Mesothelial cell of epicardium (in vitro differentiated cells): ENCODE measurements around the gene PILRB. TPM values are rescaled to one million over a fixed set of nuclear protein-coding genes. Genes with fewer than 3 reads are reported as not detected.
A peak's percentile ranks its signal among the peaks of the same experiment; 100 is the strongest.
"Not testable (repeated sequence)": the region's sequence is repeated elsewhere in the genome, so short reads cannot be mapped to it uniquely, and the experiment has no call there.

ENCODE experiments used
- DNase-seq, 2 experiments: peaks; one replicate each; pipeline ENCODE4 v3.0.0; 2021; ENCODE audit warnings: low spot score in 2 of 2; ENCODE audit not compliant: unreplicated experiment in 2 of 2
- H3K27ac Mint-ChIP-seq: 2 replicates; pipeline ENCODE4 v1.8.0; 2021; ENCODE audit warnings: mixed read lengths
- H3K27me3 Mint-ChIP-seq: 2 replicates; pipeline ENCODE4 v1.8.0; 2021; ENCODE audit warnings: low read depth, mixed read lengths
- H3K36me3 Mint-ChIP-seq: 2 replicates; pipeline ENCODE4 v1.8.0; 2021; ENCODE audit warnings: mixed read lengths
- H3K4me1 Mint-ChIP-seq: 2 replicates; pipeline ENCODE4 v1.8.0; 2021; ENCODE audit warnings: mixed read lengths
- H3K4me3 Mint-ChIP-seq: 2 replicates; pipeline ENCODE4 v1.8.0; 2021; ENCODE audit warnings: mild to moderate bottlenecking, moderate library complexity, mixed read lengths
- H3K9me3 Mint-ChIP-seq: 2 replicates; pipeline ENCODE4 v1.8.0; 2021; ENCODE audit warnings: mixed read lengths
- total RNA-seq: library from RNA; stranded (reverse); gene quantifications from 3 replicates; pipeline ENCODE4 v1.2.1, GENCODE V29; 2021
- TF ChIP-seq, protein P1 (sequence below): fragments of 200-600 bp; sonication (generic); IDR thresholded peaks from one replicate; pipeline ENCODE4 v1.5.0; 2021; ENCODE audit warnings: antibody characterized with exemption; ENCODE audit not compliant: unreplicated experiment

PILRB gene
- 52.8 to 56.3 TPM (median 54.5 TPM) in 3 replicates for total RNA-seq

DNA sequence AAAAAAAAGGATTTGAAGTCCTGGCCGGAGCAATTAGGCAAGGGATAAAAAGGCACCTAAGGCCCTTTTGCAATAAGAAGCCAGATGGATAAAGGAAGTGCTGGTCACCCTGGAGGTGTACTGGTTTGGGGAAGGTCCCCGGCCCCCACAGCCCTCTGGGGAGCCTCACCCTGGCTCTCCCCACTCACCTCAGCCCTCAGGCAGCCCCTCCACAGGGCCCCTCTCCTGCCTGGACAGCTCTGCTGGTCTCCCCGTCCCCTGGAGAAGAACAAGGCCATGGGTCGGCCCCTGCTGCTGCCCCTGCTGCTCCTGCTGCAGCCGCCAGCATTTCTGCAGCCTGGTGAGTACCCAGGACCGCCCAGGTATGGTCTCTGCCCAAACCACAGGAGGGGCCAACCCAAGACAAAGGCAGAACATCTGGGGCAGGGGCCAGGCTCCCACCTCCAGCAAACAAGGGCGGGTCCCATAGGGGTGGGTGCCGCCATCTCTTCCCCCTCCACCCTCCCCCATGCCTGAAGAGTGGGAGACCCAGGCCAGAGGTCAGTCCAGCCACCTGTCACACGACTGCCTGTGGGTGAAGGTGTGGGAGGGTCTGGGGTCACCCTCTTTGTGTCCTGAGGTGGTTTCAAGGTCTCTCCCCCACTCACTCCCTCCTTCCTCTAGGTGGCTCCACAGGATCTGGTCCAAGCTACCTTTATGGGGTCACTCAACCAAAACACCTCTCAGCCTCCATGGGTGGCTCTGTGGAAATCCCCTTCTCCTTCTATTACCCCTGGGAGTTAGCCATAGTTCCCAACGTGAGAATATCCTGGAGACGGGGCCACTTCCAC lies at the start of gene PILRB:
Gene PILRB, plus strand, starts transcription at position 91 of the 830 bp plus-strand sequence. Its CDS starts 186 bp downstream, at position 277.
- no peak within 1 kb of the TSS for H3K4me3 Mint-ChIP-seq
- no peaks in the 10 kb centered on the region for H3K9me3 Mint-ChIP-seq
- H3K27ac Mint-ChIP-seq = no peak within 1 kb of the TSS
- no peak for DNase-seq
- no peaks in the 10 kb centered on the region for H3K4me1 Mint-ChIP-seq
- TF ChIP-seq, protein P1, sequence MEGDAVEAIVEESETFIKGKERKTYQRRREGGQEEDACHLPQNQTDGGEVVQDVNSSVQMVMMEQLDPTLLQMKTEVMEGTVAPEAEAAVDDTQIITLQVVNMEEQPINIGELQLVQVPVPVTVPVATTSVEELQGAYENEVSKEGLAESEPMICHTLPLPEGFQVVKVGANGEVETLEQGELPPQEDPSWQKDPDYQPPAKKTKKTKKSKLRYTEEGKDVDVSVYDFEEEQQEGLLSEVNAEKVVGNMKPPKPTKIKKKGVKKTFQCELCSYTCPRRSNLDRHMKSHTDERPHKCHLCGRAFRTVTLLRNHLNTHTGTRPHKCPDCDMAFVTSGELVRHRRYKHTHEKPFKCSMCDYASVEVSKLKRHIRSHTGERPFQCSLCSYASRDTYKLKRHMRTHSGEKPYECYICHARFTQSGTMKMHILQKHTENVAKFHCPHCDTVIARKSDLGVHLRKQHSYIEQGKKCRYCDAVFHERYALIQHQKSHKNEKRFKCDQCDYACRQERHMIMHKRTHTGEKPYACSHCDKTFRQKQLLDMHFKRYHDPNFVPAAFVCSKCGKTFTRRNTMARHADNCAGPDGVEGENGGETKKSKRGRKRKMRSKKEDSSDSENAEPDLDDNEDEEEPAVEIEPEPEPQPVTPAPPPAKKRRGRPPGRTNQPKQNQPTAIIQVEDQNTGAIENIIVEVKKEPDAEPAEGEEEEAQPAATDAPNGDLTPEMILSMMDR = no peak
- H3K27me3 Mint-ChIP-seq = no peaks in the 10 kb centered on the region
- H3K36me3 Mint-ChIP-seq = peaks cover 30% of the 10 kb centered on the region

DNA sequence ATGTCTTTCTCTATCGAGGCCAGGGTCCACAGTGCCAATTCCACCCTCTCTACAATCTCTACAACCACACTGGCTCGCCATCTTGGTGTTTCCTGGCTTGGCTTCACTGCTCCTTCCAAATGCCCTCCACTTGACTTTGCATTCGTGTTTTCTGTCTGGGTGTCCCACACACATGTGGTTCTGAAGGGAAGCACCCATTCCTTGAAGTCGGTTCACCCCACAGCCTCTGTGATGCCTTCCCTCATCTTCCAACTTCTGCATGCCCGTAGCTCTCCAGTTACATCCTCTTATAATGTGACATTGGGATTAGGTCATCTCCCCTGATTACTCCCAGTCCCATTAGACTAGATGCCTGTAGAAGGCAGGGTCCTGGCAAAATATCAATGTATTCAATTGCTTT lies 39.6 kb upstream of the PILRB start:
- not testable (repeated sequence) for H3K9me3 Mint-ChIP-seq, DNase-seq, H3K27ac Mint-ChIP-seq, H3K4me3 Mint-ChIP-seq, H3K27me3 Mint-ChIP-seq, H3K4me1 Mint-ChIP-seq
- H3K36me3 Mint-ChIP-seq = peaks cover 20% of the 10 kb centered on the region

DNA sequence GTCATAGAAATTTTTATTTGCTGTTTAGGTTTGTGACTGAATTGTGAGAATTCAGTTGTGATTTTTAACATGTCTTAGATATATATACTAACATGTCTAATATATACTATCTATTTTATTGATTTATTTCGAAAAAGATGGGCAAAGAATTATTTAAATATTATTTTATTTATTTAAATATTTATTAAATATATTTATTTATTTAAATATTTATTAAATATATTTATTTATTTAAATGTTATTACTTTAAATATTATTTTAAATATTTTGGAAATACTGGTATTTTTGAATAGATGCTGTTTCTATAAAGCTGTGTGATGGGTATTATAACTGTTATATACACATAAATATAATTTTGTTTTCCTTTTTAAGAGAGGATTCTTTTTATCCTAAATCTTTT lies 36.3 kb upstream of the PILRB start:
- not testable (repeated sequence) for H3K9me3 Mint-ChIP-seq, DNase-seq, H3K4me1 Mint-ChIP-seq, H3K27ac Mint-ChIP-seq, H3K27me3 Mint-ChIP-seq, H3K4me3 Mint-ChIP-seq
- peaks cover 27% of the 10 kb centered on the region for H3K36me3 Mint-ChIP-seq

DNA sequence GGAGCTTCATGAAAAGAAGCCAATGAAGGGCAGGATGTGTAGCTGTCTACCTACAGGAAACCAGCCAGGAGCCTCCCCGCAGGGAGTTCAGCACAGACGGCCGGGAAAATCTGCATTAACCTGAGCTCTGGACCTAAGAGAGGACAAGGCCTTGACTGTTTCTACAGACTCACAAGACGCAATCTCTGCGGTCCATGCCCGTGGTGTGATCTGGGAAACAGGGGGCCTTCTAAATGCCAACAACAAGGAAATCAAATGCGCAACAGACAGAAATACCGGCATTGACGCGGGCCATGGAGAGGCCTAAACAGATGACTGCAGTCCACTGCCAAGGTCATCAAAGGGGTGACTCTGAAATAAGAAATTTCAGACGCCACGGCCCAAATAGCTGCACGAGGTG lies 33.7 kb upstream of the PILRB start:
- H3K36me3 Mint-ChIP-seq = peaks cover 28% of the 10 kb centered on the region
- H3K27ac Mint-ChIP-seq, H3K4me1 Mint-ChIP-seq, DNase-seq, H3K27me3 Mint-ChIP-seq, H3K9me3 Mint-ChIP-seq, H3K4me3 Mint-ChIP-seq: not testable (repeated sequence)

DNA sequence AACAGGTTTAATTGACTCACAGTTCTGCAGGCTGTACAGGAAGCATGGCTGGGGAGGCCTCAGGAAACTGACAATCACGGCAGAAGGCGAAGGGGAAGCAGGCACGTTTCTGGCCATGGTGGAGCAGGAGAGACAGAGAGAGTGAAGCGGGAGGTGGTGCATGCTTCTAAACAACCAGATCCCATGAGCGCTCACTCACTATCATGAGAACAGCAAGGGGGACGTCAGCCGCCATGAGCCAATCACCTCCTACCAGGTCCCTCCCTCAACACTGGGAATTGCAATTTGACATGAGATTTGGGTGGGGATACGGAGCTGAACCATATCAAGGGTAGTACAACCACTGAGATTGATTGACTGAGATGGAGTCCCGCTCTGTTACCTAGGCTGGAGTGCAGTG lies 32.2 kb upstream of the PILRB start:
- H3K27ac Mint-ChIP-seq, H3K4me3 Mint-ChIP-seq, DNase-seq, H3K4me1 Mint-ChIP-seq, H3K9me3 Mint-ChIP-seq, H3K27me3 Mint-ChIP-seq: not testable (repeated sequence)
- peaks cover 21% of the 10 kb centered on the region for H3K36me3 Mint-ChIP-seq

DNA sequence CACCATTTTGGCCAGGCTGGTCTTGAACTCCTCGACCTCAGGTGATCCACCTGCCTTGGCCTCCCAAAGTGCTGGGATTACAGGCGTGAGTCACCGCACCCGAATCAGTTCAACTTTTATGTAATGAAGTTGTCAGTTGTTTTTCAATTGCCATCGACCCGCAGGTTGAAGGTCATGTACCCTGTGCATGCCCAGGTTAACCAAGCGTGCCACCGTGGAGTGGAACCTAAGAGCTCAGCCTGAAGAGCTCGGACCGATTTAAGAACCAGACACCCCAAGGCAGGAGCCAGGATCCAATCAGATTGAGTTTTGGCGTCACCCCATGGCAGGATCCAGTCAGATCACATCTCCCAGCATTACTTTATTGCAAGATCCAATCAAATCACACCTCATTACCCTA lies 31.0 kb upstream of the PILRB start:
- not testable (repeated sequence) for H3K9me3 Mint-ChIP-seq, H3K27me3 Mint-ChIP-seq, DNase-seq, H3K4me3 Mint-ChIP-seq, H3K27ac Mint-ChIP-seq, H3K4me1 Mint-ChIP-seq
- peaks cover 20% of the 10 kb centered on the region for H3K36me3 Mint-ChIP-seq

DNA sequence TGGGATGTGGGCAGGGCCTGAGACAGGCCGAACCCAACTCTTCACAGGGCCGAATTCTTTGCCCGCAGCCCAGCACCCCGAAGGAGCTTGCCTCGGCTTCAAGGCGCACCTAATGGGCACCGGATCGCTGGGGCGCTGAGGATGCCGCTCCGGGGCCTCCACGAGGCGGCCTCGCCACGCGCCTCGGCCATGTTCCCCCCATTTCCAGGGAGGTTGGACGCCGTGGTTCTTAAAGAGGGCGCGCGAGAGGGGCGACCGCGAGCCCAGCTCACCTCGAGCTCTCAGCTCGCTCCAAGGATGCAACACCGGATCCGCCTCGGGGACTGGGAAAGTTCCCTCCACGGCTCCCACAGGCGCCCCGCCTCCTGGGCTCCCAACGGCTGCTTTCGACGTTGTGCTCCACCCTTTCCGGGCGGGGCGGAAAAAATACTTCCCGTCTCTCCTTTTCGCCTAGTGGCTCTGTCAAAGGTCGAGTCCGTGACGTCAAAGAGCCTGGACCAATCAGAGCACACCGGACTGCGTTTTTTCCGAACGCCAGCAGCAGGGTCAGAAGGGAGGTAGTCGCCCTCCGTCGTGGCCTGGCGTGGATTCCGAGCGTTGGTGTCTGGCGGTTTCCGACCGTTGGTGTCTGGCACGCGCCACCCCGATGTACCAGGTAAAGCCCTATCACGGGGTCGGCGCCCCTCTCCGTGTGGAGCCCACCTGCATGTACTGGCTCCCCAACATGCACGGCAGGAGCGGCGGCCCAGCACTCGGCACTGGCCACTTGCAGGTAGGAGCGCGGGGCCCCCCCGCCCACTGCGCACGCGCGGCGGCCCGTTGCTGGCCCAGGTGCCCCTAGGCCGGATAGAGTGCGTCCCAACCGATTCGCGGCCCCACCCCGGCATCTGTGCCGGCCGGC lies 22.1 kb upstream of the PILRB start:
- Mint-ChIP-seq H3K4me3 (peak overlapping the region; percentile 92), H3K27ac (peak overlapping the region; percentile 99)
- not testable (repeated sequence) for H3K4me1 Mint-ChIP-seq, H3K27me3 Mint-ChIP-seq, H3K9me3 Mint-ChIP-seq, H3K36me3 Mint-ChIP-seq
- peak; percentile 76 to 90 for DNase-seq

DNA sequence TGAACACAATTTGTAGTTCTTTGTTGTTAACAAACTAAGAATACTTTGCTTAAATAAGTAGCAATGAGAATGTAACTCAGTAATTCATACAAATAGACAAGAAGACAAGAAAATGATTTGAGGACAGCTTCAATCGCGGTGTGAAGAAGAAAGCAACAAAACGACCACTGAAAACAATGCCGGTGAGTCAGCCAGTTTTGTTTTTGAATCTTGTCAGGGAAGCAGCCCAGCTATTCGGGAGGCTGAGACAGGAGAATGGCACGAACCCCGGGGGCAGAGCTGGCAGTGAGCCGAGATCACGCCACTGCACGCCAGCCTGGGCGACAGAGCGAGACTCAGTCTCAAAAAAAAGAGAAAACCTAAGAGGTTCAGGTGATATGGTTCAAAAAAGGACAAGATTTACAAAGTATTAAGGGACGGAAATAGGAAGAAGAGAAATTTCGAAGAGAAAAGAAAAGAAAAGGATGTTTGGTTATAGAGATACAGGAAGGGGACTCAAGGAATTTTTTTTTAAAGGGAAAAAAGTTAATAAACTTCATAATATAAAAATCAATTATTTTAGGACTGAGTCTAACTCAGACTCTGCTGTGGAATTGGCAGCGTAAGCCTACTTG lies 19.7 kb upstream of the PILRB start:
- H3K4me3 Mint-ChIP-seq, DNase-seq, H3K4me1 Mint-ChIP-seq, H3K27me3 Mint-ChIP-seq, H3K9me3 Mint-ChIP-seq: not testable (repeated sequence)
- Mint-ChIP-seq H3K27ac (peak overlapping the region; percentile 61), H3K36me3 (peaks cover 10% of the 10 kb centered on the region)

DNA sequence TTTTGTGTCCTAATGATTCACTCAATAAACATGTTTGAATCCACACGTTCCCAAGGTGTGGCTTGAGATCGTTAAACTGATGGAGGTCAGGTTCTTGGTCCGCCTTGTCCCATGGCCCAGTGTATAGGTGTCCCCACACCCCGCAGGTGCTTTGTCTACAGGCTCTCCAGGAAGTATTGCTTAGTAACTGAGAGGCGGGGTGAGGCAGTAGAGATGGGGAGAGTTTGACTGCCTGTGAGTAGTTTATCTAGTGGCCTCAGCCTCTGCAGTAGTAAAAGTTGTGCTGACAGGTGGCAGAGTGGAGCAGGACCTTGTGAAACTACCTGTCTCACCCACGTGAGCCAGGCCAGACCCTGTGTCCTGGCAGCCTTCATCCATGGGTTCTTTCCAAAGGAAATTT lies 16.6 kb upstream of the PILRB start:
- H3K27ac Mint-ChIP-seq, H3K9me3 Mint-ChIP-seq, H3K4me1 Mint-ChIP-seq, DNase-seq, H3K27me3 Mint-ChIP-seq, H3K4me3 Mint-ChIP-seq: not testable (repeated sequence)
- peaks cover 18% of the 10 kb centered on the region for H3K36me3 Mint-ChIP-seq
